DND-41 (cell line): ENCODE measurements around the gene JAK2.

Source experiments
- ATAC-seq: fragments of 200-7000 bp; cut with Tn5 transposase; 3 replicates; pipeline ENCODE4 v1.9.1; 2021; ENCODE audit warnings: low read depth; ENCODE audit not compliant: insufficient read depth
- DNase-seq: peaks from one replicate; pipeline ENCODE4 v3.0.0-alpha.2; 2020
- H2AFZ ChIP-seq: 2 replicates; pipeline ENCODE4 v1.6.0; 2012; ENCODE audit warnings: low read depth, low read length
- H3K27ac ChIP-seq: 2 replicates; pipeline ENCODE4 v1.5.1; 2012; ENCODE audit warnings: low read length, inconsistent platforms
- H3K27me3 ChIP-seq: fragments of 200-600 bp; sonication (generic); 2 replicates; pipeline ENCODE4 v1.6.0; 2012; ENCODE audit warnings: low read length, mild to moderate bottlenecking, inconsistent platforms; ENCODE audit not compliant: insufficient read depth, poor library complexity
- H3K36me3 ChIP-seq: 2 replicates; pipeline ENCODE4 v1.5.1; 2012; ENCODE audit warnings: low read length, inconsistent platforms; ENCODE audit not compliant: insufficient read depth
- H3K4me1 ChIP-seq: 2 replicates; pipeline ENCODE4 v1.5.1; 2012; ENCODE audit warnings: mild to moderate bottlenecking, low read length; ENCODE audit not compliant: insufficient read depth
- H3K4me2 ChIP-seq: 2 replicates; pipeline ENCODE4 v1.6.0; 2012; ENCODE audit warnings: mild to moderate bottlenecking, moderate library complexity, low read length, inconsistent platforms; ENCODE audit not compliant: insufficient read depth
- H3K4me3 ChIP-seq, 2 experiments: fragments of 200-600 bp in 1 of 2; shearing (Covaris generic) in 1 of 2; 2 replicates each; pipeline ENCODE4 v1.5.1; 2012 to 2016; ENCODE audit warnings: inconsistent platforms in 2 of 2, low read length in 2 of 2, mild to moderate bottlenecking in 2 of 2, low read depth in 1 of 2, moderate library complexity in 1 of 2
- H3K79me2 ChIP-seq: 2 replicates; pipeline ENCODE4 v1.6.0; 2012; ENCODE audit warnings: low read length, inconsistent platforms; ENCODE audit not compliant: insufficient read depth
- H3K9ac ChIP-seq: 2 replicates; pipeline ENCODE4 v1.6.0; 2012; ENCODE audit warnings: low read depth, mild to moderate bottlenecking, inconsistent platforms, low read length, moderate library complexity
- H3K9me3 ChIP-seq: 2 replicates; pipeline ENCODE4 v1.5.1; 2012; ENCODE audit warnings: low read length, moderate library complexity, mild to moderate bottlenecking, inconsistent platforms; ENCODE audit not compliant: insufficient read depth, severe bottlenecking
- H4K20me1 ChIP-seq: 2 replicates; pipeline ENCODE4 v1.6.0; 2012; ENCODE audit warnings: low read length; ENCODE audit not compliant: insufficient read depth
- CTCF ChIP-seq: IDR thresholded peaks from 2 replicates; pipeline ENCODE4 v1.5.1; 2012; ENCODE audit warnings: borderline replicate concordance, low read length, moderate library complexity, mild to moderate bottlenecking; ENCODE audit not compliant: poor library complexity, severe bottlenecking; ENCODE audit errors: extremely low read depth
- EZH2 ChIP-seq: IDR thresholded peaks from 3 replicates; pipeline ENCODE4 v1.6.1; 2012; ENCODE audit warnings: borderline replicate concordance, low read depth, mild to moderate bottlenecking, moderate library complexity, low read length, inconsistent platforms; ENCODE audit not compliant: severe bottlenecking

JAK2 gene

DNA sequence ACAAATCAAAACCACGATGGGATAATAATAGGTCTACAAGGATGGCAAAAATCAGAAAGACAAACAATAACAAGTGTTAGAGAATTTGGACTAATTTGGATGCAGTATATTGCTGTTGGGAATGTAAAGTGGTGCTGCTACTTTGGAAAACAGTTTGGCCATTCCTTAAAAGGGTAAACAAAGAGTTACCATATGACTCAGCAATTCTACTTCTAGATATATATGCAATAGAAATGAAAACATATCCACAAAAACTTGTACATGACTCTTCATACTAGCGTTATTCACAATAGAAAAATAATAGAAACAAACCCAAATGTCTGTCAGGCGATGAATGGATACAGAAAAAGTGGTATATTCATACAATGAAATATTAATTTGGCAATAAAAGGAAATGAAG lies 58.3 kb downstream of the JAK2 start:
- ATAC-seq: no peak
- Histone ChIP-seq H2AFZ (no peak overlapping the region), H3K4me1 (no peaks in the 10 kb centered on the region), H3K9me3 (peaks cover 11% of the 10 kb centered on the region), H3K9ac (no peak overlapping the region), H3K79me2 (no peaks in the 10 kb centered on the region), H3K27me3 (no peaks in the 10 kb centered on the region), H4K20me1 (no peaks in the 10 kb centered on the region), H3K4me3 (no peak overlapping the region), H3K27ac (no peak overlapping the region), H3K36me3 (peaks cover 20% of the 10 kb centered on the region), H3K4me2 (no peak overlapping the region)
- TF ChIP-seq CTCF: no peak
- no peak for TF ChIP-seq EZH2
- no peak for DNase-seq

DNA sequence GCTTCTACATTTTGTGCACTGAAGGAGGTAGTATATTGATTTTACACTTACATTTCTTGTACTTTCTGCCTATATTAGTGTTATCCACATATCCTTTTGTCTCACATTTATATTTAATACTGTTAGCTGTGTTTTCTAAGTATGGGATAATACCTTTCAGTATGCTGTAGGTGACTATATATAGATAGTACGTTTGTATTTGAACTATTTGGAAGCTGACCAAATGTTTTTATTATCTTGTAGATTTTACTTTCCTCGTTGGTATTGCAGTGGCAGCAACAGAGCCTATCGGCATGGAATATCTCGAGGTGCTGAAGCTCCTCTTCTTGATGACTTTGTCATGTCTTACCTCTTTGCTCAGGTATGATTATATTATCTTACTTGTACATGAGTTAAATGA lies 59.1 kb downstream of the JAK2 start:
- no peak overlapping the region for H3K27ac ChIP-seq
- ATAC-seq (no peak), DNase-seq (no peak)
- H4K20me1 ChIP-seq: no peaks in the 10 kb centered on the region
- peaks cover 20% of the 10 kb centered on the region for H3K36me3 ChIP-seq
- no peak overlapping the region for H3K4me3 ChIP-seq
- H3K4me1 ChIP-seq: no peaks in the 10 kb centered on the region
- H2AFZ ChIP-seq: no peak overlapping the region
- no peaks in the 10 kb centered on the region for H3K27me3 ChIP-seq
- no peaks in the 10 kb centered on the region for H3K79me2 ChIP-seq
- H3K9ac ChIP-seq: no peak overlapping the region
- TF ChIP-seq EZH2 (no peak), CTCF (no peak)
- H3K4me2 ChIP-seq: no peak overlapping the region
- peaks cover 11% of the 10 kb centered on the region for H3K9me3 ChIP-seq

- Histone ChIP-seq H2AFZ (no peak overlapping the region), H3K9me3 (no peaks in the 10 kb centered on the region), H3K79me2 (no peaks in the 10 kb centered on the region), H3K4me3 (no peak overlapping the region), H3K27ac (no peak overlapping the region), H3K9ac (no peak overlapping the region), H3K4me1 (no peaks in the 10 kb centered on the region), H3K36me3 (peaks cover 4% of the 10 kb centered on the region; the same call in 1 of the 2 replicates), H4K20me1 (no peaks in the 10 kb centered on the region), H3K4me2 (no peak overlapping the region), H3K27me3 (no peaks in the 10 kb centered on the region)
- no peak for DNase-seq
- TF ChIP-seq CTCF: no peak
- TF ChIP-seq EZH2: no peak
- no peak for ATAC-seq
Measured at GRCh38 chr9:5052838-5053237, 67.8 kb downstream of the JAK2 start.

DNA sequence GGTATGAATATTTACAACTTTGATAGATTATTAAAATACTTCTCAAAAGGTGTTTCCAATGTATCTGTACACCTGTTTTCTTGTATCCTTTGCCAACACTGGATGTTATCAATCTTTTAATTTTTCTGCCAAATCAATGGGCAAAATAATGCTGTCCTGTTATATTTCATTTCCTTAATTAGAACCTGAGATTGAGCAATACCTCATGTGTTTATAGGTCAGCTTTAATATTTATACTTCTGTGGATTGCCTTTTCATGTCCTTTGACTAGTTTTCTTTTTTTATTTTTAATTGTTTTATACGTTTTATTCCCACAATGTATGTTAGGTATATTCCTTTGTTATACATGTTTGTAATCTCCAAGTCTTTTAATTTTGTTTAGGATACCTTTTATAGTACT lies 77.6 kb downstream of the JAK2 start:
- H3K4me3 ChIP-seq: no peak overlapping the region
- no peak overlapping the region for H3K4me2 ChIP-seq
- no peaks in the 10 kb centered on the region for H3K27me3 ChIP-seq
- no peak overlapping the region for H2AFZ ChIP-seq
- no peak overlapping the region for H3K27ac ChIP-seq
- no peaks in the 10 kb centered on the region for H4K20me1 ChIP-seq
- DNase-seq: no peak
- H3K36me3 ChIP-seq: peaks cover 7% of the 10 kb centered on the region; the same call in 1 of the 2 replicates
- ATAC-seq: no peak
- H3K4me1 ChIP-seq: no peaks in the 10 kb centered on the region
- no peaks in the 10 kb centered on the region for H3K9me3 ChIP-seq
- no peak for TF ChIP-seq EZH2
- no peaks in the 10 kb centered on the region for H3K79me2 ChIP-seq
- H3K9ac ChIP-seq: no peak overlapping the region
